ENCODE data around the gene MAN1C1.

GRCh38 chr1:25703041-25703440, 86.5 kb downstream of the MAN1C1 start:
- TF ChIP-seq CTCF (IDR thresholded peaks at IDR 0.05) (no peak), POLR2A (IDR thresholded peaks at IDR 0.05) (no peak)

Data from body of pancreas (tissue), 4 donors.